ENCODE data around the gene ELP2. TPM values are rescaled to one million over a fixed set of nuclear protein-coding genes. Genes with fewer than 3 reads are reported as not detected.

Gene ELP2
- total and polyA plus RNA-seq, 4 donors, result 31.4 to 257 (median 56.9) TPM

DNA sequence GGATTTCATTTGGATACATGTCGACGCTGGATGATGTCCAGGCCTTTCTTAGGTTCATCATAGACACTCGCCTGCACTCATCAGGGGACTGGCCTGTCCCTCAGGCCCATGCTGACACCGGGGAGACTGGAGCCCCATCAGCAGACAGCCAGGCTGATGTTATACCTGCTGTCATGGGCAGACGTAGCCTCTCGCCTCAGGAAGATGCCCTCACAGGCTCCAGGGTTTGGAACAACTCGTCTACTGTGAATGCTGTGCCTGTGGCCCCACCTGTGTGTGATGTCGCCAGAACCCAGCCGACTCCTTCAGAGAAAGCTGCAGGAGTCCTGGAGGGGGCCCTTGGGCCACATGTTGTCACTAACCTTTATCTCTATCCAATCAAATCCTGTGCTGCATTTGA lies 85.9 kb downstream of the ELP2 start:
- Histone ChIP-seq H3K9ac (ENCODE audit: insufficient read depth in 1 of 2, low read length in 2 of 2) (no peak overlapping the region), H3K36me3 (ENCODE audit: control insufficient read depth in 4 of 4, insufficient read depth in 4 of 4, low read length in 4 of 4) (no peaks in the 10 kb centered on the region), H3K9me3 (ENCODE audit: control insufficient read depth in 4 of 4, insufficient read depth in 3 of 4, low read length in 3 of 4) (no peaks in the 10 kb centered on the region), H3K27ac (ENCODE audit: low read depth in 1 of 2, low read length in 1 of 2) (no peak overlapping the region), H3K4me3 (no peak overlapping the region), H3K4me1 (ENCODE audit: control insufficient read depth in 5 of 5, insufficient read depth in 5 of 5, low read length in 5 of 5) (peaks cover 0 to 4% (median 0%) of the 10 kb centered on the region in 5 donors), H3K27me3 (ENCODE audit: control insufficient read depth in 3 of 3, insufficient read depth in 3 of 3, low read length in 2 of 3) (no peaks in the 10 kb centered on the region)
- no peak for ATAC-seq (ENCODE audit: insufficient read depth, low FRiP score)
- no peak for TF ChIP-seq CTCF (IDR thresholded peaks at IDR 0.05; ENCODE audit: control extremely low read depth, extremely low read depth)
- 81 to 89% methylated on average over 9 of the region's 9 CpGs for WGBS, 2 donors
- DNase-seq, result no peak

- H3K4me3 ChIP-seq, result no peak overlapping the region
- TF ChIP-seq CTCF (IDR thresholded peaks at IDR 0.05; ENCODE audit: control extremely low read depth, extremely low read depth), result no peak
- H3K9ac ChIP-seq (ENCODE audit: insufficient read depth in 1 of 2, low read length in 2 of 2), result no peak overlapping the region
- no peak overlapping the region for H3K27ac ChIP-seq (ENCODE audit: low read depth in 1 of 2, low read length in 1 of 2)
- H3K36me3 ChIP-seq (ENCODE audit: control insufficient read depth in 4 of 4, insufficient read depth in 4 of 4, low read length in 4 of 4), result no peaks in the 10 kb centered on the region
- H3K4me1 ChIP-seq (ENCODE audit: control insufficient read depth in 5 of 5, insufficient read depth in 5 of 5, low read length in 5 of 5), result peaks cover 0 to 4% (median 0%) of the 10 kb centered on the region in 5 donors
- WGBS, 2 donors, result 83 to 85% methylated on average over 3 of the region's 3 CpGs
- no peaks in the 10 kb centered on the region for H3K27me3 ChIP-seq (ENCODE audit: control insufficient read depth in 3 of 3, insufficient read depth in 3 of 3, low read length in 2 of 3)
- no peaks in the 10 kb centered on the region for H3K9me3 ChIP-seq (ENCODE audit: control insufficient read depth in 4 of 4, insufficient read depth in 3 of 4, low read length in 3 of 4)
- ATAC-seq (ENCODE audit: insufficient read depth, low FRiP score), result no peak
- no peak for DNase-seq
These were observed 87.6 kb downstream of the ELP2 start for GRCh38 chr18:36217348-36217747.

DNA sequence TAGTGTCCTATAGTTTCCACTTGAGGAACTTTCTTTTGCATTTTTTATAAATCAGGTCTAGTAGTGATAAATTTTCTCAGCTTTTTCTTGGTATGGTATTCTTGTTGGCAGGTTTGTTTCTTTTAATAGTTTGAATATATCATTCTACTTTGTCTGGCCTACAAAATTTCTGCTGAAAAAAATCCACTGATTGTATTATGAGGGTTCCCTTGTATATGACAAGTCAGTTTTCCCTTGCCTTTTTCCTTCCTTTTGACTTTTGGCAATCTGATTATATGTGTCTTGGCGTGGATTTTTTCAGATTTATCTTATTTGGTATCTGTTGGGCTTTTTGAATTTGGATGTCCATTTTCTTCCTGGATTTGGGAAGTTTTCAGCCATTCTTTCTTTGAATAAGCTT lies 99.5 kb downstream of the ELP2 start:
- no peak for ATAC-seq (ENCODE audit: insufficient read depth, low FRiP score)
- 58 to 70% methylated on average over 1 of the region's 1 CpG for WGBS, 2 donors
- no peaks in the 10 kb centered on the region for H3K27me3 ChIP-seq (ENCODE audit: control insufficient read depth in 3 of 3, insufficient read depth in 3 of 3, low read length in 2 of 3)
- no peak for DNase-seq
- H3K27ac ChIP-seq (ENCODE audit: low read depth in 1 of 2, low read length in 1 of 2), result no peak overlapping the region
- H3K9me3 ChIP-seq (ENCODE audit: control insufficient read depth in 4 of 4, insufficient read depth in 3 of 4, low read length in 3 of 4), result peaks cover 0 to 8% (median 7%) of the 10 kb centered on the region in 4 donors
- H3K9ac ChIP-seq (ENCODE audit: insufficient read depth in 1 of 2, low read length in 2 of 2), result no peak overlapping the region
- H3K4me1 ChIP-seq (ENCODE audit: control insufficient read depth in 5 of 5, insufficient read depth in 5 of 5, low read length in 5 of 5), result no peaks in the 10 kb centered on the region
- no peak for TF ChIP-seq CTCF (IDR thresholded peaks at IDR 0.05; ENCODE audit: control extremely low read depth, extremely low read depth)
- H3K4me3 ChIP-seq, result no peak overlapping the region
- H3K36me3 ChIP-seq (ENCODE audit: control insufficient read depth in 4 of 4, insufficient read depth in 4 of 4, low read length in 4 of 4), result no peaks in the 10 kb centered on the region

Other genes with a start within 250 kb of the ELP2 start
- 10 to 100 TPM; 33.6 to 61.3 TPM for gene RPRD1A, start 62.3 kb upstream of the ELP2 start, total RNA-seq
- gene RPRD1A, start 62.3 kb upstream of the ELP2 start, polyA plus RNA-seq, result 10 to 100 TPM; 21.3 to 27.3 TPM
- gene SLC39A6, start 559 bp upstream of the ELP2 start, total RNA-seq, result 10 to 100 TPM; 29.3 to 59.2 TPM
- gene SLC39A6, start 559 bp upstream of the ELP2 start, polyA plus RNA-seq, result 10 to 100 TPM in 1 of 2 donors, 1 to 10 TPM in 1; 4.7 to 32.7 TPM
- 1 to 10 TPM in 1 of 2 donors, under 1 TPM in 1; 0.68 to 4.0 TPM for gene MOCOS, start 57.6 kb downstream of the ELP2 start, total RNA-seq
- 1 to 10 TPM; 2.4 to 4.1 TPM for gene MOCOS, start 57.6 kb downstream of the ELP2 start, polyA plus RNA-seq
- 1 to 10 TPM; 4.4 to 7.4 TPM for gene FHOD3, start 167.8 kb downstream of the ELP2 start, total RNA-seq
- 1 to 10 TPM; 1.0 to 1.3 TPM for gene FHOD3, start 167.8 kb downstream of the ELP2 start, polyA plus RNA-seq

Measured in lung (tissue), 12 donors.